H1 (cell line): ENCODE data around the gene BRME1. TPM values are rescaled to one million over a fixed set of nuclear protein-coding genes. Genes with fewer than 3 reads are reported as not detected.

Experiments used
- CTCF ChIA-PET: fragments of 300-600 bp; sonication (Branson Sonifier 250); formaldehyde crosslinking; loops from one replicate; lab custom pipeline; 2021; ENCODE audit not compliant: partially characterized antibody; lab: Charles Lee
- POLR2A ChIA-PET: fragments of 300-600 bp; sonication (Branson Sonifier 250); formaldehyde crosslinking; loops from one replicate; lab custom pipeline; 2021; ENCODE audit warnings: inconsistent platforms; ENCODE audit not compliant: partially characterized antibody; lab: Charles Lee
- DNase-seq, 2 experiments: peaks; one replicate each; pipeline versions ENCODE4 v3.0.0 to v3.0.0-alpha.2; 2010 to 2022; ENCODE audit warnings: low spot score in 2 of 2, low read depth in 1 of 2, mixed read lengths in 1 of 2
- FAIRE-seq: peaks from 2 replicates; lab custom pipeline; 2011; peaks lifted over from hg19 to GRCh38; lab: Jason Lieb, UNC
- H2AFZ ChIP-seq: 2 replicates; pipeline ENCODE4 v1.8.1; 2012; ENCODE audit warnings: low read length, inconsistent platforms
- H2AK5ac ChIP-seq: 2 replicates; pipeline ENCODE4 v1.6.1; 2013; ENCODE audit warnings: low read depth, low read length
- H2BK120ac ChIP-seq: replicated peaks from 2 replicates; pipeline ENCODE3; 2013; ENCODE audit warnings: low read depth, low read length, inconsistent platforms
- H2BK12ac ChIP-seq: 2 replicates; pipeline ENCODE4 v1.6.1; 2013; ENCODE audit warnings: low read depth, low read length
- H2BK15ac ChIP-seq: 2 replicates; pipeline ENCODE4 v1.6.1; 2013; ENCODE audit warnings: low read length
- H2BK20ac ChIP-seq: 2 replicates; pipeline ENCODE4 v1.6.1; 2013; ENCODE audit warnings: low read length
- H2BK5ac ChIP-seq: 2 replicates; pipeline ENCODE4 v1.6.1; 2013; ENCODE audit warnings: low read depth, low read length
- H3K14ac ChIP-seq: 2 replicates; pipeline ENCODE4 v1.6.1; 2013; ENCODE audit warnings: inconsistent platforms; ENCODE audit not compliant: insufficient read length
- H3K18ac ChIP-seq: 2 replicates; pipeline ENCODE4 v1.6.1; 2013; ENCODE audit warnings: low read length; ENCODE audit errors: extremely low read depth
- H3K23ac ChIP-seq: 2 replicates; pipeline ENCODE4 v1.6.1; 2013; ENCODE audit warnings: inconsistent platforms; ENCODE audit not compliant: insufficient read length
- H3K23me2 ChIP-seq: 2 replicates; pipeline ENCODE4 v1.6.1; 2013; ENCODE audit warnings: low read depth, low read length
- H3K27ac ChIP-seq: 2 replicates; pipeline ENCODE4 v1.6.1; 2011; ENCODE audit warnings: low read depth, low read length, inconsistent platforms
- H3K27me3 ChIP-seq, 4 experiments: replicated peaks in 1 of 4; 1 replicate in 1 of 4; 2 replicates in 3 of 4; pipeline versions ENCODE4 v1.6.1 to v1.8.1; 2011 to 2013; ENCODE audit warnings: low read length in 3 of 4, mild to moderate bottlenecking in 3 of 4, inconsistent platforms in 2 of 4, mixed read lengths in 2 of 4, moderate library complexity in 1 of 4; ENCODE audit not compliant: control insufficient read depth in 3 of 4, insufficient read depth in 3 of 4; ENCODE audit errors: extremely low read depth in 1 of 4
- H3K36me3 ChIP-seq, 4 experiments: 2 replicates each; pipeline versions ENCODE4 v1.6.1 to v1.8.1; 2011 to 2013; ENCODE audit warnings: mild to moderate bottlenecking in 4 of 4, low read length in 3 of 4, moderate library complexity in 2 of 4, control low read depth in 1 of 4, inconsistent platforms in 1 of 4; ENCODE audit not compliant: insufficient read depth in 4 of 4, control insufficient read depth in 2 of 4
- H3K4ac ChIP-seq: replicated peaks from 2 replicates; pipeline ENCODE3; 2013; ENCODE audit warnings: low read length, low read depth, mixed read lengths, inconsistent platforms; ENCODE audit not compliant: insufficient read length
- H3K4me1 ChIP-seq, 4 experiments: replicated peaks in 1 of 4; 1 replicate in 1 of 4; 2 replicates in 3 of 4; pipeline versions ENCODE4 v1.6.1 to v1.8.1; 2011 to 2013; ENCODE audit warnings: low read length in 3 of 4, inconsistent platforms in 2 of 4, mixed read lengths in 1 of 4; ENCODE audit not compliant: insufficient read depth in 4 of 4, control insufficient read depth in 3 of 4
- H3K4me2 ChIP-seq, 2 experiments: 2 replicates each; pipeline versions ENCODE4 v1.6.1 to v1.8.1; 2011 to 2013; ENCODE audit warnings: low read depth in 2 of 2, low read length in 2 of 2, control low read depth in 1 of 2, inconsistent platforms in 1 of 2, mild to moderate bottlenecking in 1 of 2; ENCODE audit not compliant: insufficient read depth in 1 of 2
- H3K4me3 ChIP-seq, 4 experiments: fragments of 200-600, 300-600 bp in 1 of 4; sonication (generic), shearing (Covaris generic), sonication (Bioruptor Twin) in 1 of 4; 2 replicates each; pipeline versions ENCODE4 v1.5.1 to v1.8.1; 2011 to 2016; ENCODE audit warnings: low read length in 4 of 4, low read depth in 3 of 4, control low read depth in 2 of 4, inconsistent platforms in 2 of 4, mild to moderate bottlenecking in 2 of 4, mixed read lengths in 1 of 4, moderate library complexity in 1 of 4; ENCODE audit not compliant: insufficient read depth in 2 of 4; ENCODE audit errors: extremely low read depth in 1 of 4
- H3K56ac ChIP-seq: replicated peaks from 2 replicates; pipeline ENCODE3; 2013; ENCODE audit warnings: low read depth, mild to moderate bottlenecking, mixed read lengths, low read length, inconsistent platforms; ENCODE audit not compliant: insufficient read length
- H3K79me1 ChIP-seq: 2 replicates; pipeline ENCODE4 v1.6.1; 2013; ENCODE audit warnings: low read depth, low read length, control low read depth
- H3K79me2 ChIP-seq, 2 experiments: 2 replicates each; pipeline versions ENCODE4 v1.6.1 to v1.8.1; 2012 to 2013; ENCODE audit warnings: low read length in 2 of 2, mild to moderate bottlenecking in 2 of 2, inconsistent platforms in 1 of 2; ENCODE audit not compliant: insufficient read depth in 2 of 2, control insufficient read depth in 1 of 2
- H3K9ac ChIP-seq, 4 experiments: replicated peaks in 1 of 4; 1 replicate in 1 of 4; 2 replicates in 3 of 4; pipeline versions ENCODE4 v1.6.1 to v1.8.1; 2011 to 2013; ENCODE audit warnings: low read depth in 3 of 4, low read length in 3 of 4, control low read depth in 2 of 4, mild to moderate bottlenecking in 2 of 4, moderate library complexity in 2 of 4, inconsistent platforms in 1 of 4; ENCODE audit errors: extremely low read depth in 1 of 4
- H3K9me3 ChIP-seq, 2 experiments: 2 replicates each; pipeline versions ENCODE4 v1.6.1 to v1.8.1; 2012 to 2013; ENCODE audit warnings: mild to moderate bottlenecking in 2 of 2, moderate library complexity in 2 of 2, control low read depth in 1 of 2, inconsistent platforms in 1 of 2, low read depth in 1 of 2, low read length in 1 of 2, mixed read lengths in 1 of 2; ENCODE audit not compliant: insufficient read depth in 2 of 2
- H4K20me1 ChIP-seq, 2 experiments: replicated peaks in 1 of 2; 2 replicates each; pipeline versions ENCODE3 to v1.8.1; 2011 to 2013; ENCODE audit warnings: inconsistent platforms in 2 of 2, low read length in 2 of 2, mild to moderate bottlenecking in 1 of 2; ENCODE audit not compliant: insufficient read depth in 2 of 2, control insufficient read depth in 1 of 2
- H4K5ac ChIP-seq: 2 replicates; pipeline ENCODE4 v1.6.1; 2013; ENCODE audit warnings: low read length, low read depth, mixed read lengths, inconsistent platforms; ENCODE audit not compliant: insufficient read length
- H4K8ac ChIP-seq: 2 replicates; pipeline ENCODE4 v1.8.0; 2013; ENCODE audit warnings: mild to moderate bottlenecking, moderate library complexity, low read length, inconsistent platforms; ENCODE audit not compliant: insufficient read depth; ENCODE audit errors: extremely low read depth
- H4K91ac ChIP-seq: replicated peaks from 2 replicates; pipeline ENCODE3; 2013; ENCODE audit warnings: low read length, mixed read lengths, inconsistent platforms; ENCODE audit not compliant: insufficient read length
- BACH1 ChIP-seq: IDR thresholded peaks from 2 replicates; pipeline ENCODE4 v1.6.1; 2012; ENCODE audit warnings: low read length, improper control_type of control experiment
- BRCA1 ChIP-seq: IDR thresholded peaks from 2 replicates; pipeline ENCODE4 v1.6.1; 2012; ENCODE audit warnings: low read depth, low read length, improper control_type of control experiment
- CBX8 ChIP-seq: fragments of 300-800, 300-1000 bp; sonication (generic); IDR thresholded peaks from 2 replicates; pipeline ENCODE4 v1.7.1; 2016; ENCODE audit warnings: low read depth, low read length, borderline replicate concordance
- EGR1 ChIP-seq: IDR thresholded peaks from 2 replicates; pipeline ENCODE4 v1.6.1; 2011; ENCODE audit warnings: low read depth, low read length, borderline replicate concordance
- GTF2F1 ChIP-seq: IDR thresholded peaks from 2 replicates; pipeline ENCODE4 v1.6.1; 2012; ENCODE audit warnings: low read depth, low read length, improper control_type of control experiment, borderline replicate concordance
- HDAC2 ChIP-seq, 2 experiments: fragments of 300-600 bp in 1 of 2; sonication (generic) in 1 of 2; IDR thresholded peaks; 2 replicates each; pipeline ENCODE4 v1.6.1; 2011 to 2012; ENCODE audit warnings: low read depth in 2 of 2, low read length in 2 of 2, mild to moderate bottlenecking in 2 of 2, moderate library complexity in 2 of 2, borderline replicate concordance in 1 of 2, inconsistent platforms in 1 of 2
- JUND ChIP-seq: IDR thresholded peaks from 2 replicates; pipeline ENCODE4 v1.6.1; 2011; ENCODE audit warnings: mild to moderate bottlenecking, improper control_type of control experiment, low read length
- PHF8 ChIP-seq: fragments of 200-600 bp; sonication (generic); conservative IDR thresholded peaks from 2 replicates; pipeline ENCODE4 v1.7.1; 2012; ENCODE audit warnings: low read depth, mild to moderate bottlenecking, inconsistent platforms, low read length, moderate library complexity
- POLR2AphosphoS5 ChIP-seq: IDR thresholded peaks from 2 replicates; pipeline ENCODE4 v1.6.1; 2011; ENCODE audit warnings: low read depth, low read length
- RXRA ChIP-seq: IDR thresholded peaks from 2 replicates; pipeline ENCODE4 v1.6.1; 2011; ENCODE audit warnings: low read depth, mild to moderate bottlenecking, low read length, moderate library complexity; ENCODE audit not compliant: insufficient read depth
- TCF12 ChIP-seq: IDR thresholded peaks from 2 replicates; pipeline ENCODE4 v1.6.1; 2011; ENCODE audit warnings: low read depth, mild to moderate bottlenecking, low read length
- USF2 ChIP-seq: IDR thresholded peaks from 2 replicates; pipeline ENCODE4 v1.6.1; 2011; ENCODE audit warnings: low read length, improper control_type of control experiment
- WGBS, 2 experiments: shearing (Covaris generic) in 1 of 2; methylation state at CpG; one replicate each; pipeline versions ENCODE4 v1.1.6 to v1.1.7; 2013 to 2015; ENCODE audit warnings: low lambda C conversion rate in 2 of 2, mixed read lengths in 2 of 2, inconsistent platforms in 1 of 2, low coverage in 1 of 2, missing lambda C conversion rate in 1 of 2; ENCODE audit not compliant: insufficient replicate concordance in 2 of 2, insufficient coverage in 1 of 2, insufficient read length in 1 of 2; ENCODE audit errors: extremely low coverage in 1 of 2, missing lambda C conversion rate in 1 of 2; 5-methylcytosine and 5-hydroxymethylcytosine counted together
- polyA plus RNA-seq, 7 experiments: library from polyadenylated mRNA; depleted of rRNA in 3 of 7; stranded (reverse) in 5 of 7; unstranded in 2 of 7; fragments of >200 nt in 5 of 7; fragments of 200-250 nt in 2 of 7; gene quantifications; 1 replicate in 5 of 7; 2 replicates in 1 of 7; 4 replicates in 1 of 7; pipeline versions ENCODE4 v1.2.1 to v1.2.3, GENCODE V29; 2011 to 2013; ENCODE audit warnings: missing spikeins in 2 of 7, mixed read lengths in 2 of 7
- total RNA-seq: library from RNA; stranded (reverse); fragmentation: NEBNext Ultra II Directional; extraction: Animal tissue kit (Norgen Biotek cat#: 25700); gene quantifications from 2 replicates; pipeline ENCODE4 v1.2.1, GENCODE V29; 2021
- TF ChIP-seq, protein P1 (sequence below): IDR thresholded peaks from 2 replicates; pipeline ENCODE4 v1.6.1; 2012; ENCODE audit warnings: inconsistent platforms

Gene BRME1
- total and polyA plus RNA-seq, 2 of the 8 experiments (the other 6 are each of a cell fraction or from before 2014, with no cell fraction given) = 4.6 to 4.7 TPM

GRCh38 chr19:13888281-13888680 is 17.6 kb downstream of the BRME1 start:
- H3K27ac ChIP-seq = no peak overlapping the region
- no peaks in the 10 kb centered on the region for H4K20me1 ChIP-seq
- POLR2A ChIA-PET = interaction anchor here (0.7 to 1.3 kb wide), 2 partner anchors 74 to 170 kb away, joined by 5 to 6 read pairs; no protein-coding TSS in a partner anchor
- TF ChIP-seq BRCA1 (no peak), POLR2AphosphoS5 (no peak), USF2 (no peak), RXRA (no peak), CBX8 (no peak), JUND (no peak), GTF2F1 (no peak), HDAC2 (IDR thresholded peaks at IDR 0.05; ENCODE audit: borderline replicate concordance in 1 of 2, low read depth in 2 of 2, low read length in 2 of 2) (no peak), PHF8 (no peak), TCF12 (no peak), EGR1 (no peak), BACH1 (no peak)
- TF ChIP-seq, protein P1, sequence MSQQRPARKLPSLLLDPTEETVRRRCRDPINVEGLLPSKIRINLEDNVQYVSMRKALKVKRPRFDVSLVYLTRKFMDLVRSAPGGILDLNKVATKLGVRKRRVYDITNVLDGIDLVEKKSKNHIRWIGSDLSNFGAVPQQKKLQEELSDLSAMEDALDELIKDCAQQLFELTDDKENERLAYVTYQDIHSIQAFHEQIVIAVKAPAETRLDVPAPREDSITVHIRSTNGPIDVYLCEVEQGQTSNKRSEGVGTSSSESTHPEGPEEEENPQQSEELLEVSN = no peak

More at GRCh38 chr19:13888281-13888680, 17.6 kb downstream of the BRME1 start:
- Histone ChIP-seq H2BK120ac (no peak overlapping the region), H3K56ac (no peak overlapping the region), H3K4ac (no peak overlapping the region), H3K27me3 (no peaks in the 10 kb centered on the region), H3K23ac (no peak overlapping the region), H3K79me2 (no peaks in the 10 kb centered on the region), H3K79me1 (no peaks in the 10 kb centered on the region), H3K9ac (no peak overlapping the region), H2BK20ac (no peak overlapping the region), H2BK12ac (no peak overlapping the region), H3K4me2 (no peak overlapping the region), H2BK15ac (no peak overlapping the region), H4K5ac (no peak overlapping the region), H2AK5ac (no peak overlapping the region), H3K9me3 (no peaks in the 10 kb centered on the region), H3K36me3 (no peaks in the 10 kb centered on the region), H2AFZ (no peak overlapping the region), H3K18ac (no peak overlapping the region), H3K23me2 (no peaks in the 10 kb centered on the region), H4K8ac (no peak overlapping the region), H4K91ac (no peak overlapping the region), H3K14ac (no peak overlapping the region), H3K4me3 (no peak overlapping the region), H2BK5ac (no peak overlapping the region), H3K4me1 (0 out of 7 replicates have a peak, but pooled peaks cover 0 to 3% (median 0%) of the 10 kb centered on the region in 4 experiments)
- WGBS, 2 experiments = 88% methylated on average over 16 of the region's 16 CpGs; no CpG with 5 or more reads in 1 of the 2 experiments
- FAIRE-seq (no peak), DNase-seq (no peak)
- CTCF ChIA-PET = interaction anchor here (0.5 to 1.5 kb wide), 5 partner anchors 13 to 187 kb away, joined by 3 to 5 read pairs (median 3); no protein-coding TSS in a partner anchor
